Immature natural killer cell (primary cell): ENCODE measurements around the gene UNC93B1. TPM values are rescaled to one million over a fixed set of nuclear protein-coding genes. Genes with fewer than 3 reads are reported as not detected.

Experiments
- DNase-seq, 3 donors: peaks; one replicate each; pipeline ENCODE4 v3.0.0; 2022; ENCODE audit warnings: mixed read lengths in 1 of 3
- H3K27ac Mint-ChIP-seq, 6 donors: one replicate each; pipeline ENCODE4 v1.8.0; 2020; ENCODE audit warnings: mixed read lengths in 6 of 6, mild to moderate bottlenecking in 5 of 6, inconsistent platforms in 4 of 6, moderate library complexity in 3 of 6
- H3K27me3 Mint-ChIP-seq, 3 donors: one replicate each; pipeline ENCODE4 v1.8.0; 2020 to 2021; ENCODE audit warnings: low read depth in 3 of 3, mild to moderate bottlenecking in 3 of 3, mixed read lengths in 3 of 3, moderate library complexity in 3 of 3, inconsistent platforms in 1 of 3
- H3K36me3 Mint-ChIP-seq, 3 donors: one replicate each; pipeline ENCODE4 v1.8.0; 2020; ENCODE audit warnings: mixed read lengths in 3 of 3, inconsistent platforms in 2 of 3, mild to moderate bottlenecking in 2 of 3
- H3K4me1 Mint-ChIP-seq, 2 donors: one replicate each; pipeline ENCODE4 v1.8.0; 2020; ENCODE audit warnings: inconsistent platforms in 2 of 2, mild to moderate bottlenecking in 2 of 2, mixed read lengths in 2 of 2, moderate library complexity in 1 of 2
- H3K4me3 Mint-ChIP-seq, 5 donors: one replicate each; pipeline ENCODE4 v1.8.0; 2020; ENCODE audit warnings: mild to moderate bottlenecking in 5 of 5, mixed read lengths in 5 of 5, inconsistent platforms in 3 of 5, moderate library complexity in 3 of 5
- H3K9me3 Mint-ChIP-seq, 6 donors: one replicate each; pipeline ENCODE4 v1.8.0; 2020; ENCODE audit warnings: mild to moderate bottlenecking in 6 of 6, mixed read lengths in 6 of 6, inconsistent platforms in 4 of 6, moderate library complexity in 3 of 6
- polyA plus RNA-seq, 3 donors: library from polyadenylated mRNA; unstranded; fragments of 300-500 nt; fragmentation: Illumina TruSeq; gene quantifications; one replicate each; pipeline ENCODE4 v1.2.3, GENCODE V29; 2021

The UNC93B1 gene
- polyA plus RNA-seq, 3 donors from 2014 or later, result 29.7 to 42.7 (median 38.6) TPM

DNA sequence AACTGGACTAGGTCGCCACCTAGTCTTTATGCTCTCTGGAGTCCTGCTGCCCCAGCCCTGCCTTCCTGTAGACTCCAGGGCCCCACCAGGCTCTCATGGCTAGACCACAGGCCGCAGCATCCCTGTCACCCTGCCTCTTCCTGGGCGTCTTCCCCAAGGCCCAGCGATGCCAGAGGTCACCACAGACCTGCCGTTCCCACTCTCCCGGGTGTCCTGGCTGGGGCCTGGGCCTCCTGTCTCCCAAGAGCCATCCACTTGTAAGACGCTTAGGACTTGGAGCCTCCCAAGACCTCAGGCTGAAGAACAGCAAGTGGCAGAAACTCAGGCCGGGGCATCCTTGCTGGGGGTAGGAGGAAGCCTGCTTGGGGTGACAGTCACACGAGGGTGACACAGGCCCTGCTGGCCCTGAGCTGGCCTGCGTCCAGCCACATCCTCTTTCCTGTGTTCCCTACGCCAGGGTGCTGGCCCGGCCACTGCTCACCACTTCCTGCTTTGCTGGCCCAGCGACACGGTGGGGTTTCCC lies 32.9 kb upstream of the UNC93B1 start:
- H3K9me3 Mint-ChIP-seq, result peaks cover 0 to under 1% (median 0%) of the 10 kb centered on the region in 6 donors
- DNase-seq, result peak; percentile 69 to 72 (median 70)
- peak overlapping the region; percentile 72 to 93 (median 77) for H3K4me3 Mint-ChIP-seq
- peak overlapping the region; percentile 95 to 98 (median 98) for H3K27ac Mint-ChIP-seq
- peaks cover 0 to 10% (median 3%) of the 10 kb centered on the region in 3 donors for H3K27me3 Mint-ChIP-seq
- H3K4me1 Mint-ChIP-seq, result peaks cover 35 to 46% of the 10 kb centered on the region in 2 donors
- H3K36me3 Mint-ChIP-seq, result peaks cover 0 to under 1% (median 0%) of the 10 kb centered on the region in 3 donors

DNA sequence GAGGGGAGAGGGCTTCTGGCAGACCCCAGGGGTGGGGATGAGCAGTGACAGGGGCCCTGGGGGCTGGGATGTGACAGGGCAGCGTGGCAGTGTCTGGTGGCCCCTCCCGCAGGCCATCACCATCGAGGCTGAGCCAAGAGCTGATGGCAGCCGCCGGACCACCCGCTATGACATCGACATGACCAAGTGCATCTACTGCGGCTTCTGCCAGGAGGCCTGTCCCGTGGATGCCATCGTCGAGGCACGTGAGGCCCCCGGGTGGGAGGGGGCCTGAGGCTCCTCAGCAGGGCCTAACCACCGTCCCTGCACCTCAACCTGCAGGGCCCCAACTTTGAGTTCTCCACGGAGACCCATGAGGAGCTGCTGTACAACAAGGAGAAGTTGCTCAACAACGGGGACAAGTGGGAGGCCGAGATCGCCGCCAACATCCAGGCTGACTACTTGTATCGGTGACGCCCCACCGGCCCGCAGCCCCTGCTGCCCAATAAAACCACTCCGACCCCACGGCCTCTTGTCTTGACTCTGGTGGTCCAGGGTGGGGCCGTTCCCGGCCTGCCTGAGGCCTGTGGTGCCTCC lies 32.3 kb upstream of the UNC93B1 start:
- Mint-ChIP-seq H3K27me3 (peaks cover 0 to 10% (median 3%) of the 10 kb centered on the region in 3 donors), H3K36me3 (peaks cover 0 to 4% (median 0%) of the 10 kb centered on the region in 3 donors), H3K4me3 (peak overlapping the region; percentile 72 to 93 (median 77)), H3K27ac (peak overlapping the region; percentile 95 to 98 (median 98)), H3K4me1 (peaks cover 36 to 48% of the 10 kb centered on the region in 2 donors), H3K9me3 (peaks cover 0 to 3% (median 0%) of the 10 kb centered on the region in 6 donors)
- peak in 1 of 3 donors; percentile 6 for DNase-seq

- DNase-seq, result no peak
- peaks cover 45 to 51% of the 10 kb centered on the region in 2 donors for H3K4me1 Mint-ChIP-seq
- peaks cover 0 to 4% (median 0%) of the 10 kb centered on the region in 3 donors for H3K36me3 Mint-ChIP-seq
- peak overlapping the region; percentile 81 to 98 (median 92) for H3K27ac Mint-ChIP-seq
- H3K27me3 Mint-ChIP-seq, result peaks cover under 1 to 16% (median 3%) of the 10 kb centered on the region in 3 donors
- H3K4me3 Mint-ChIP-seq, result peak overlapping the region; percentile 20 to 55 (median 26)
- peaks cover 0 to 3% (median 0%) of the 10 kb centered on the region in 6 donors for H3K9me3 Mint-ChIP-seq
Measured at GRCh38 chr11:68035266-68035876, 31.5 kb upstream of the UNC93B1 start.

DNA sequence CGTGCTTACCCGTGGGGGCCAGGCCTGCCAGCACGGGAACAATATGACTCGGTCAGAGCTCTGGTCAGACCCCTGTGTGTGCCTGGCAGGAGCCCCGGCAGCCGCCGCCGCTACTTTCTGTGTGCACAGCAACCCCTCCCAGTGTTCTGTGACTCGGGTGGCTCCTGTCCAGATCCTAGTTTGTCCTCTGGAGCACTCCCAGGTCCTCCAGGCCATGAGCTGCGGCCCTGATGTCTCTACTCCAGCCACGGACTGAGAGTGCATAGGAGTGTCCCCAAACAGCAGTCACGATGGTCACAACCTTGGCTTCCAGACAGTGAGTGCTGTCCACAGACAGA lies 29.8 kb upstream of the UNC93B1 start:
- peak overlapping the region in 4 of 6 donors; percentile 30 to 86 (median 72) for H3K27ac Mint-ChIP-seq
- peaks cover 0 to 4% (median 0%) of the 10 kb centered on the region in 3 donors for H3K36me3 Mint-ChIP-seq
- DNase-seq, result no peak
- peaks cover 3 to 18% (median 3%) of the 10 kb centered on the region in 3 donors for H3K27me3 Mint-ChIP-seq
- H3K4me3 Mint-ChIP-seq, result peak overlapping the region in 1 of 5 donors; percentile 15
- H3K4me1 Mint-ChIP-seq, result peaks cover 42 to 51% of the 10 kb centered on the region in 2 donors
- H3K9me3 Mint-ChIP-seq, result peaks cover 0 to 3% (median 0%) of the 10 kb centered on the region in 6 donors

- H3K27ac Mint-ChIP-seq, result peak overlapping the region in 2 of 6 donors; percentile 30 to 76
- H3K4me3 Mint-ChIP-seq, result peak overlapping the region in 1 of 5 donors; percentile 15
- peaks cover 0 to 4% (median 0%) of the 10 kb centered on the region in 3 donors for H3K36me3 Mint-ChIP-seq
- DNase-seq, result no peak
- peaks cover 0 to 3% (median 0%) of the 10 kb centered on the region in 6 donors for H3K9me3 Mint-ChIP-seq
- H3K4me1 Mint-ChIP-seq, result peaks cover 42 to 48% of the 10 kb centered on the region in 2 donors
- peaks cover 3 to 18% (median 3%) of the 10 kb centered on the region in 3 donors for H3K27me3 Mint-ChIP-seq
Measured at GRCh38 chr11:68032997-68033707, 29.3 kb upstream of the UNC93B1 start.

- peaks cover 0 to 3% (median 0%) of the 10 kb centered on the region in 6 donors for H3K9me3 Mint-ChIP-seq
- H3K4me3 Mint-ChIP-seq, result peak overlapping the region; percentile 92 to 98 (median 96)
- peaks cover 3 to 15% (median 3%) of the 10 kb centered on the region in 3 donors for H3K27me3 Mint-ChIP-seq
- DNase-seq, result no peak
- H3K36me3 Mint-ChIP-seq, result peaks cover 0 to 4% (median 0%) of the 10 kb centered on the region in 3 donors
- peaks cover 32 to 38% of the 10 kb centered on the region in 2 donors for H3K4me1 Mint-ChIP-seq
- peak overlapping the region; percentile 76 to 92 (median 86) for H3K27ac Mint-ChIP-seq
Measured at GRCh38 chr11:68032003-68032402, 28.1 kb upstream of the UNC93B1 start.

DNA sequence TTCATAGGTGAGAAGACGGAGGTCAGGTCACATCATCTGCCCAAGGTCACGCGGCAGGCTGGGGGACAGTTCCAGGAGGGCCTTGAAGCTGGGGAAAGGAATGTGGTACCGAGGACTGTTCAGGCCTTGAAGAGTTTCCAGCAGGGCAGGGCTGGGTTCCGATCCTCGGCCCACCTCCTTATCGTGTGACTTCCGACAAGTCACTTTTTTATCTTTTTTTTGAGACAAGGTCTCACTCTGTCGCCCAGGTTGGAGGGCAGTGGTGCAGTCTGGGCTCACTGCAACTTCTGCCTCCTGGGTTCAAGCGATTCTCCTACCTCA lies 27.2 kb upstream of the UNC93B1 start:
- Mint-ChIP-seq H3K9me3 (peaks cover 0 to 3% (median 0%) of the 10 kb centered on the region in 6 donors), H3K27ac (peak overlapping the region; percentile 85 to 93 (median 92)), H3K4me3 (peak overlapping the region; percentile 92 to 98 (median 96)), H3K4me1 (peaks cover 27 to 33% of the 10 kb centered on the region in 2 donors), H3K27me3 (peaks cover 0 to 10% (median 3%) of the 10 kb centered on the region in 3 donors), H3K36me3 (peaks cover 0 to 4% (median 0%) of the 10 kb centered on the region in 3 donors)
- no peak for DNase-seq

DNA sequence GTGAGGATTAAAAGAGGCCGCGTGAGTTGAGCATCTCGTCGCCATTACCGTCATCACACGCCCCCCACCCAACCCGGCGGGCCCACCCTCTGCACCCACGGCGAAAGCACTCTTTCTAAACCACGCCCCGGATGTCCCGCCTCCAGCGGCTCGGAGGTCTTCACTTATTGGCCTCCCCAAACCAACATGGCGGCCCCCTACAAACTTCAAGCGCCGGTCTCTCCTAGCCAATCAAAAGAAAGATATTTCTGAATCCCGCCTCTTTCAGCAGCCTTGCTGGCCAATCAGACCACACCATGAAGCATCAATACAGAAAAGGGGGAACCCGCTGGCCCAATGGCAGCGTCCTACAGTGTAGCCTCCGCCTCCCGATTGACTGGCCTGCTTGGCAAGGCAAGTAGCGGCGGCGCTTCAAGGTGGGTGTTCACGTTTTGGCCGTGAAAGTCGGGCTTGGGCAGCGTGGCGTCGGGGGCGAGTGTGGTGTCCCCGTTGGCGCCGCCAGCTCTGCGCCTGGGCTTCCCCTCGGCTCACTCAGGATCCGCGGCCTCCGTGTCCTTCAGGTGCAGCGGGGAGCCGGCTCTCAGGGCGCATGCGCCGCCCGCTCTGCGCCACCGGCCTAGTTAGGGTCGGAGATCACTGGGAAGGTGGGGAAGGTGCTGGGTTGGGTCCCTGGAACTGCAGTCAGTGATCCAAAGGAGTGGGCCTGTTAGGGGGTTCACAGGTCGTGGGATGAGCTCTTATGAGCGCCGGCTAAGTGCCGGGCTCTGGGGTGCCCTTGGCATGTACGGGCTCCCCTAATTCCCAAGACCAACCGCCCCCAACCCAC lies 26.6 kb upstream of the UNC93B1 start, which contains the start of gene NDUFS8:
TSS of gene NDUFS8 (plus strand) at position 364 of the 826 bp plus-strand sequence. CDS start 1,471 bp downstream, outside the sequence.
- peaks cover 0 to 4% (median 0%) of the 10 kb centered on the region in 3 donors for H3K36me3 Mint-ChIP-seq
- H3K27ac Mint-ChIP-seq, result peak within 1 kb of the TSS; percentile 85 to 93 (median 92)
- DNase-seq, result peak; percentile 97 to 98 (median 98)
- peaks cover 0 to 3% (median 0%) of the 10 kb centered on the region in 6 donors for H3K9me3 Mint-ChIP-seq
- peak within 1 kb of the TSS; percentile 92 to 98 (median 96) for H3K4me3 Mint-ChIP-seq
- H3K27me3 Mint-ChIP-seq, result peaks cover under 1 to 10% (median 3%) of the 10 kb centered on the region in 3 donors
- H3K4me1 Mint-ChIP-seq, result peaks cover 28 to 32% of the 10 kb centered on the region in 2 donors

DNA sequence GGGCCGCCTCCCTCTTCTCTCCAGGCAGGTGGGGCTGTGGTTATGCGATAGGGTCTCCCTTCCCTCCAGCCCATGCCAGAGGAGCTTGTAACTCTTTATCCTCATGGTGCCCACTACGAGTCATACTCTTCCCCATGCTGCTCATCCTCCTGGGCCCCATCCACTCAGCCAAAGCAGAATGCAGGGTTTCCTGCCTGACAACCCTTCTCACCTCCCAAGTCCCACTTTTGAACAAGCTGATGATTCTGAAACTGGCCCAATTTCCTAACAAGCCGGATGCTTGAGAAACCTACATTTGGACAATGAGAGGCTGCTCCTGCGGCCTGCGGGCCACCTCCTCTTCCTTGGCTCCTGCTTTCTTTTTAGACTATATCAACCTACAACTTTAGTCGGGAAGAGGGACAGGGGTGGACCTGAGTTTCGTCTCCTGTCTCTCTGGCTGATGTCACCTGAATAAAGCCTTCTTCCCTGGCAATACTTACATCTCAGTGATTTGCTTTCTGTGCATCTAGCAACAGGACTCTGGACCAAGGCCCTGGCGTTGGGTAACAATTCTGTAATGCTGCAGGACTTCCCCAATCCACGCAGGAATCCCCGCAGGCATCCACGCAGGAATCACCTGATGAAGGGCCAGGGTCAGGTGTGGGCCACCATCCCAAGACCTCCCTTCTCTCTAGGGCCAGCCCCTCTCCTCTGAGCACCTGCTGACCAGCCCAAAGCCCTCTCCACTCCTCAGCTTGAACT lies 25.1 kb upstream of the UNC93B1 start:
- Mint-ChIP-seq H3K27me3 (peaks cover 3 to 10% (median 4%) of the 10 kb centered on the region in 3 donors), H3K4me3 (peak overlapping the region; percentile 62 to 98 (median 94)), H3K9me3 (peaks cover 0 to 3% (median 0%) of the 10 kb centered on the region in 6 donors), H3K4me1 (peaks cover 29 to 35% of the 10 kb centered on the region in 2 donors), H3K36me3 (peaks cover 0 to 4% (median 0%) of the 10 kb centered on the region in 3 donors), H3K27ac (peak overlapping the region in 3 of 6 donors; percentile 22 to 44 (median 23))
- no peak for DNase-seq

GRCh38 chr11:68027667-68028066 lies 23.8 kb upstream of the UNC93B1 start:
- peaks cover 29 to 35% of the 10 kb centered on the region in 2 donors for H3K4me1 Mint-ChIP-seq
- H3K4me3 Mint-ChIP-seq, result no peak overlapping the region
- H3K27me3 Mint-ChIP-seq, result peaks cover 3 to 10% (median 4%) of the 10 kb centered on the region in 3 donors

DNA sequence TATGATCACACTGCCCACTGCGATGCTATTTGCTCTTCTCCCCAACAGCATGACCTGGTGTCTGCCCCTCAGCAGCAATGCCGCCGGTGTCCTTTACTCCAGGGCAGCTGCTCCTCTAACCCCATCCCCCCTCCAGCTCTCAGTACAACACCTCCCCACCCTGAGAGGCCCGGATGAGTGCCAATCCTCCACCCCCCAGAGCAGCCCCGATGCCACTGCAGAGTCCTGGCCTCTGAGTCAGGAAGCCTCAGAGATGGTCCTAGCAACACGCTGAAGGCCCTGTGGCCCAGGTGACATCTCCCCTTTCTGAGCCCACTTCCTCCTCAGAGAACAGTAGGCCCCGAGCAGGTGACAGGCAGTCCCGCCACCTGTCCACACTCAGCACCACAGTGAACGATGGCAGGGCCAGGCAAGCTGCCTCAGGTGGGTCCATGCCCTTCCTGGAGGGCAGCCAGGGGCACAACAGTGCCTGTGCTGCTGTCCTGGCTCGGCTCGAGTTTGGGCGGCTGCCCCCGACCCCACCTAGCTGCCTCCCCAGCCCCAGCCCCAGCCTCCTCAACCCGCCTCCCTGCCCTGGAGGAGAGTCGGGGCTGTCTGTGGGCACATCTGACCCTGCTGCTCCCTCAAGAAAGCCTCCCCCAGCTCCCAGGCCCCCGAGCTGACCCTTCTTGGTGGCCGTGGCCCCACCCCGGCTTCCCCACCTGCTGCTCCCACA lies 22.7 kb upstream of the UNC93B1 start:
- H3K27me3 Mint-ChIP-seq, result peaks cover 4 to 10% (median 5%) of the 10 kb centered on the region in 3 donors
- H3K4me1 Mint-ChIP-seq, result peaks cover 25 to 30% of the 10 kb centered on the region in 2 donors
- H3K9me3 Mint-ChIP-seq, result peaks cover 0 to under 1% (median 0%) of the 10 kb centered on the region in 6 donors
- peak in 1 of 3 donors; percentile 13 for DNase-seq
- peak overlapping the region in 4 of 6 donors; percentile 59 to 85 (median 72) for H3K27ac Mint-ChIP-seq
- H3K36me3 Mint-ChIP-seq, result peaks cover 0 to 1% (median 0%) of the 10 kb centered on the region in 3 donors
- peak overlapping the region in 2 of 5 donors; percentile 4 to 21 for H3K4me3 Mint-ChIP-seq

More at GRCh38 chr11:68027667-68028066, 23.8 kb upstream of the UNC93B1 start:
- Mint-ChIP-seq H3K27ac (no peak overlapping the region), H3K9me3 (peaks cover 0 to 3% (median 0%) of the 10 kb centered on the region in 6 donors), H3K36me3 (peaks cover 0 to 4% (median 0%) of the 10 kb centered on the region in 3 donors)
- no peak for DNase-seq
